GM19438 (cell line): Measurements from ENCODE around the gene WDR91.

Source experiments
- ATAC-seq: cut with Tn5 transposase; IDR thresholded peaks from one replicate; pipeline ENCODE4 v1.9.1; 2021; ENCODE audit warnings: low read depth; ENCODE audit not compliant: unreplicated experiment

The WDR91 gene

GRCh38 chr7:135201350-135201749, 10.0 kb downstream of the WDR91 start:
- ATAC-seq = no peak

- ATAC-seq = no peak
These were observed 10.4 kb downstream of the WDR91 start for GRCh38 chr7:135200821-135201331.

GRCh38 chr7:135199439-135199838, 11.9 kb downstream of the WDR91 start:
- ATAC-seq = no peak

- no peak for ATAC-seq
These were observed 13.2 kb downstream of the WDR91 start for GRCh38 chr7:135197906-135198655.

- no peak for ATAC-seq
These were observed 14.0 kb downstream of the WDR91 start for GRCh38 chr7:135197343-135197742.

GRCh38 chr7:135195968-135196629, 15.2 kb downstream of the WDR91 start:
- ATAC-seq = no peak

GRCh38 chr7:135195156-135195555, 16.2 kb downstream of the WDR91 start:
- ATAC-seq = no peak

GRCh38 chr7:135194494-135195095, 16.7 kb downstream of the WDR91 start:
- no peak for ATAC-seq

- ATAC-seq = no peak
These were observed 17.7 kb downstream of the WDR91 start for GRCh38 chr7:135193615-135194081.

- no peak for ATAC-seq
These were observed 18.3 kb downstream of the WDR91 start for GRCh38 chr7:135192914-135193536.

- no peak for ATAC-seq
These were observed 20.6 kb downstream of the WDR91 start for GRCh38 chr7:135190703-135191102.

- no peak for ATAC-seq
These were observed 21.4 kb downstream of the WDR91 start for GRCh38 chr7:135189961-135190360.

GRCh38 chr7:135189221-135189662, 22.1 kb downstream of the WDR91 start:
- no peak for ATAC-seq

GRCh38 chr7:135188298-135188984, 22.9 kb downstream of the WDR91 start:
- ATAC-seq = peak; percentile 44

GRCh38 chr7:135186841-135187253, 24.5 kb downstream of the WDR91 start:
- ATAC-seq = peak; percentile 41

- ATAC-seq = no peak
These were observed 25.1 kb downstream of the WDR91 start for GRCh38 chr7:135186261-135186540.

- no peak for ATAC-seq
These were observed 25.7 kb downstream of the WDR91 start for GRCh38 chr7:135185471-135186260.

- no peak for ATAC-seq
These were observed 27.0 kb downstream of the WDR91 start for GRCh38 chr7:135184254-135184841.

- ATAC-seq = no peak
These were observed 27.8 kb downstream of the WDR91 start for GRCh38 chr7:135183478-135183877.
